Measurements from ENCODE around the gene CAMTA1.

DNA sequence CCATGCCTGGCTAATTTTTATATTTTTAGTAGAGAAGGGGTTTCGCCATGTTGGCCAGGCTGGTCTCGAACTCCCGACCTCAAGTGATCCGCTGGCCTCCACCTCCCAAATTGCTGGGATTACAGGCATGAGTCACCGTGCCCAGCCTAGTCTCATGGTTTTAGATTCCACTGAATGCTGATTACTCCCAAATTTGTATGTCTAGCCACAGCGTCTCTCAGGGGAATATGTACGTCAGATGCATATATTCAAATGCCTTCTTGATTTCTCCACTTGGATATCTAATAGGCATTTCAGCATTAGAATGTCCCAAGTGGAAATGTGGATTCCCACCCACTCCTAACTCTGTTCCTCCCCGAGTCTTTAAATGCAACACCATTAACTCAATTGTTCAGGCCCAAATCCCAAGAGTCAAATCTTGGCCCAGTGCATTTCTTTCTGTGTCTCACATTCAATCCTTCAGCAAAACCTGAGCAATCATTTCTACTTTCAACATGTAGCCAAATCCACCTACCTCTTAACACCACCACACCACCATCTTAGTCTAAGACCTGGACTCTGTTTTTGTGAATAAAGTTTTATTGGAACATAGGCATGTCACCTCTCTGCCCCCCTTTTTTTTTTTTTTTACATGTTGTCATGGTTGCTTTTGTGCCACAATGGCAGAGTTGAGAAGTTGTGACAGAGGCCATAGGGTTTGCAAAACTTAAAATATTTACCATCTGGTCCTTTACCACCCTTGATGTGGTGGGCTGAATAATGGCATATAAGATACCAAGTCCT lies 9.8 kb upstream of the CAMTA1 start:
- TF ChIP-seq TAF1 (IDR thresholded peaks at IDR 0.05; ENCODE audit: control insufficient read depth, extremely low read depth, insufficient read depth, low read length, severe bottlenecking) (no peak), ZNF274 (IDR thresholded peaks at IDR 0.05; ENCODE audit: borderline replicate concordance, low read depth, low read length) (no peak), ZSCAN29 (IDR thresholded peaks at IDR 0.05) (no peak), NR2C1 (IDR thresholded peaks at IDR 0.05) (no peak), NR2C1 (tag; IDR thresholded peaks at IDR 0.05) (no peak), NR4A1 (CRISPR knock-in tag; IDR thresholded peaks at IDR 0.05) (no peak), NR4A1 (tag; IDR thresholded peaks at IDR 0.05) (no peak), ZNF311 (CRISPR knock-in tag; IDR thresholded peaks at IDR 0.05) (no peak), SMC3 (conservative IDR thresholded peaks at IDR 0.05; ENCODE audit: insufficient read depth, low read depth, low read length) (no peak), TCF7L2 (IDR thresholded peaks at IDR 0.05; ENCODE audit: low read depth, low read length) (no peak), CEBPB (tag; IDR thresholded peaks at IDR 0.05) (no peak), USF2 (CRISPR knock-in tag; IDR thresholded peaks at IDR 0.05) (no peak), SMARCA4 (IDR thresholded peaks at IDR 0.05) (no peak)
- TF ChIP-seq, protein P1, sequence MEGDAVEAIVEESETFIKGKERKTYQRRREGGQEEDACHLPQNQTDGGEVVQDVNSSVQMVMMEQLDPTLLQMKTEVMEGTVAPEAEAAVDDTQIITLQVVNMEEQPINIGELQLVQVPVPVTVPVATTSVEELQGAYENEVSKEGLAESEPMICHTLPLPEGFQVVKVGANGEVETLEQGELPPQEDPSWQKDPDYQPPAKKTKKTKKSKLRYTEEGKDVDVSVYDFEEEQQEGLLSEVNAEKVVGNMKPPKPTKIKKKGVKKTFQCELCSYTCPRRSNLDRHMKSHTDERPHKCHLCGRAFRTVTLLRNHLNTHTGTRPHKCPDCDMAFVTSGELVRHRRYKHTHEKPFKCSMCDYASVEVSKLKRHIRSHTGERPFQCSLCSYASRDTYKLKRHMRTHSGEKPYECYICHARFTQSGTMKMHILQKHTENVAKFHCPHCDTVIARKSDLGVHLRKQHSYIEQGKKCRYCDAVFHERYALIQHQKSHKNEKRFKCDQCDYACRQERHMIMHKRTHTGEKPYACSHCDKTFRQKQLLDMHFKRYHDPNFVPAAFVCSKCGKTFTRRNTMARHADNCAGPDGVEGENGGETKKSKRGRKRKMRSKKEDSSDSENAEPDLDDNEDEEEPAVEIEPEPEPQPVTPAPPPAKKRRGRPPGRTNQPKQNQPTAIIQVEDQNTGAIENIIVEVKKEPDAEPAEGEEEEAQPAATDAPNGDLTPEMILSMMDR (IDR thresholded peaks at IDR 0.05 in 2 of 3, conservative IDR thresholded peaks at IDR 0.05 in 1 of 3; ENCODE audit: insufficient read depth in 2 of 3, low read depth in 1 of 3, low read length in 3 of 3), result no peak
- TF ChIP-seq, protein P2, sequence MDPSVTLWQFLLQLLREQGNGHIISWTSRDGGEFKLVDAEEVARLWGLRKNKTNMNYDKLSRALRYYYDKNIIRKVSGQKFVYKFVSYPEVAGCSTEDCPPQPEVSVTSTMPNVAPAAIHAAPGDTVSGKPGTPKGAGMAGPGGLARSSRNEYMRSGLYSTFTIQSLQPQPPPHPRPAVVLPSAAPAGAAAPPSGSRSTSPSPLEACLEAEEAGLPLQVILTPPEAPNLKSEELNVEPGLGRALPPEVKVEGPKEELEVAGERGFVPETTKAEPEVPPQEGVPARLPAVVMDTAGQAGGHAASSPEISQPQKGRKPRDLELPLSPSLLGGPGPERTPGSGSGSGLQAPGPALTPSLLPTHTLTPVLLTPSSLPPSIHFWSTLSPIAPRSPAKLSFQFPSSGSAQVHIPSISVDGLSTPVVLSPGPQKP (CRISPR knock-in tag; IDR thresholded peaks at IDR 0.05), result no peak
